Motor neuron (in vitro differentiated cells): Measurements from ENCODE around the gene HDAC11. TPM values are rescaled to one million over a fixed set of nuclear protein-coding genes. Genes with fewer than 3 reads are reported as not detected.

Source experiments
- ATAC-seq, 8 experiments: fragments of 200-7000 bp; cut with Tn5 transposase; replicated peaks in 6 of 8; 2 replicates each; pipeline ENCODE4 v1.8.0; 2021; ENCODE audit warnings: mild to moderate bottlenecking in 8 of 8, moderate library complexity in 8 of 8
- H3K27ac ChIP-seq, 2 donors: fragments of 250-450 bp; sonication (Bioruptor Pico); 2 replicates each; pipeline ENCODE4 v1.9.0; 2021; ENCODE audit warnings: antibody characterized with exemption in 2 of 2, mild to moderate bottlenecking in 2 of 2, moderate library complexity in 1 of 2
- H3K4me1 ChIP-seq, 2 donors: fragments of 250-450 bp; sonication (Bioruptor Pico); replicated peaks in 1 of 2; 2 replicates each; pipeline ENCODE4 v1.6.1; 2021; ENCODE audit warnings: antibody characterized with exemption in 2 of 2, mild to moderate bottlenecking in 2 of 2, moderate library complexity in 1 of 2
- H3K4me3 ChIP-seq, 5 donors: fragments of 250-450 bp; sonication (Bioruptor Pico); 2 replicates each; pipeline ENCODE4 v1.9.0; 2021; ENCODE audit warnings: antibody characterized with exemption in 5 of 5, mild to moderate bottlenecking in 5 of 5, moderate library complexity in 4 of 5
- WGBS, 10 experiments: fragments of 450-650 bp; shearing (Covaris generic); methylation state at CpG; one replicate each; pipeline ENCODE4 v1.0.0; 2022; 5-methylcytosine and 5-hydroxymethylcytosine counted together
- in situ Hi-C, 9 experiments: fragments of 400-800 bp; cut with MboI; loops; one replicate each; pipeline ENCODE4 v1.15.0; 2021; ENCODE audit warnings: low sequenced_read_pairs in 9 of 9, low pct_unique_long_range_greater_than_20kb in 2 of 9; ENCODE audit not compliant: unreplicated experiment in 9 of 9
- total RNA-seq, 8 experiments: library from RNA; unstranded; fragments of 300-600 nt; gene quantifications; 2 replicates each; pipeline versions ENCODE4 v1.2.3 to v1.2.4, GENCODE V29; 2022

The HDAC11 gene
- total RNA-seq, 8 experiments from 2014 or later = 2.7 to 23.8 (median 11.0) TPM

GRCh38 chr3:13525827-13526625 is 45.9 kb downstream of the HDAC11 start:
- 0 to 78% (median 51%) methylated on average over 1 to 9 of the region's 20 CpGs; no CpG with 5 or more reads in 1 of the 10 experiments for WGBS, 10 experiments
- Histone ChIP-seq H3K4me1 (peaks cover 0 to 5% of the 10 kb centered on the region in 2 donors), H3K4me3 (no peak overlapping the region), H3K27ac (no peak overlapping the region)
- in situ Hi-C loops = no loop called here
- ATAC-seq = peak in 6 of 8 experiments; percentile 20 to 72 (median 34)

- ATAC-seq = no peak
- no peak overlapping the region for H3K4me3 ChIP-seq
- 76% methylated on average over 4 of the region's 5 CpGs; no CpG with 5 or more reads in 9 of the 10 experiments for WGBS, 10 experiments
- no peak overlapping the region for H3K27ac ChIP-seq
- in situ Hi-C loops = no loop called here
- H3K4me1 ChIP-seq = peaks cover 0 to 5% of the 10 kb centered on the region in 2 donors
These were observed 46.5 kb downstream of the HDAC11 start for GRCh38 chr3:13526626-13526949.

GRCh38 chr3:13528217-13528867 is 48.2 kb downstream of the HDAC11 start:
- WGBS, 10 experiments = 40 to 70% (median 59%) methylated on average over 1 to 4 of the region's 11 CpGs; no CpG with 5 or more reads in 6 of the 10 experiments
- in situ Hi-C loops = no loop called here
- Histone ChIP-seq H3K4me1 (peaks cover 0 to 5% of the 10 kb centered on the region in 2 donors), H3K4me3 (no peak overlapping the region), H3K27ac (no peak overlapping the region)
- ATAC-seq = peak in 7 of 8 experiments; percentile 35 to 96 (median 48)

GRCh38 chr3:13529196-13530112 is 49.3 kb downstream of the HDAC11 start:
- no peak for ATAC-seq
- in situ Hi-C loops = no loop called here
- Histone ChIP-seq H3K4me3 (no peak overlapping the region), H3K27ac (no peak overlapping the region), H3K4me1 (peaks cover 0 to 5% of the 10 kb centered on the region in 2 donors)
- 0 to 100% (median 66%) methylated on average over 1 to 5 of the region's 5 CpGs for WGBS, 10 experiments

- in situ Hi-C loops = no loop called here
- no peak for ATAC-seq
- peaks cover 0 to 5% of the 10 kb centered on the region in 2 donors for H3K4me1 ChIP-seq
- no peak overlapping the region for H3K27ac ChIP-seq
- 60 to 100% (median 81%) methylated on average over 1 to 9 of the region's 12 CpGs; no CpG with 5 or more reads in 1 of the 10 experiments for WGBS, 10 experiments
- H3K4me3 ChIP-seq = no peak overlapping the region
These were observed 50.3 kb downstream of the HDAC11 start for GRCh38 chr3:13530241-13531009.

- peak in 2 of 8 experiments; percentile 24 to 59 for ATAC-seq
- H3K4me3 ChIP-seq = no peak overlapping the region
- in situ Hi-C loops = no loop called here
- no peak overlapping the region for H3K27ac ChIP-seq
- 80% methylated on average over 1 of the region's 9 CpGs; no CpG with 5 or more reads in 9 of the 10 experiments for WGBS, 10 experiments
- no peaks in the 10 kb centered on the region for H3K4me1 ChIP-seq
These were observed 52.0 kb downstream of the HDAC11 start for GRCh38 chr3:13532085-13532484.

- Histone ChIP-seq H3K4me1 (no peaks in the 10 kb centered on the region), H3K4me3 (no peak overlapping the region), H3K27ac (no peak overlapping the region)
- ATAC-seq = peak in 1 of 8 experiments; percentile 12
- WGBS, 10 experiments = 40 to 100% (median 94%) methylated on average over 1 to 2 of the region's 5 CpGs; no CpG with 5 or more reads in 7 of the 10 experiments
- in situ Hi-C loops = no loop called here
These were observed 52.5 kb downstream of the HDAC11 start for GRCh38 chr3:13532631-13533030.

- H3K4me3 ChIP-seq = no peak overlapping the region
- WGBS, 10 experiments = 28 to 100% (median 71%) methylated on average over 1 to 7 of the region's 8 CpGs; no CpG with 5 or more reads in 2 of the 10 experiments
- in situ Hi-C loops = no loop called here
- H3K27ac ChIP-seq = no peak overlapping the region
- H3K4me1 ChIP-seq = no peaks in the 10 kb centered on the region
- ATAC-seq = peak in 2 of 8 experiments; percentile 5 to 9
These were observed 53.8 kb downstream of the HDAC11 start for GRCh38 chr3:13533885-13534301.

- 80 to 94% (median 94%) methylated on average over 3 to 7 of the region's 10 CpGs; no CpG with 5 or more reads in 7 of the 10 experiments for WGBS, 10 experiments
- in situ Hi-C loops = no loop called here
- Histone ChIP-seq H3K27ac (no peak overlapping the region), H3K4me3 (no peak overlapping the region), H3K4me1 (no peaks in the 10 kb centered on the region)
- no peak for ATAC-seq
These were observed 55.4 kb downstream of the HDAC11 start for GRCh38 chr3:13535526-13535875.

GRCh38 chr3:13535905-13536304 is 55.8 kb downstream of the HDAC11 start:
- 40 to 100% (median 60%) methylated on average over 1 to 6 of the region's 9 CpGs; no CpG with 5 or more reads in 5 of the 10 experiments for WGBS, 10 experiments
- no peak for ATAC-seq
- Histone ChIP-seq H3K4me1 (no peaks in the 10 kb centered on the region), H3K4me3 (no peak overlapping the region), H3K27ac (no peak overlapping the region)
- in situ Hi-C loops = no loop called here

GRCh38 chr3:13536432-13536831 is 56.3 kb downstream of the HDAC11 start:
- no peak for ATAC-seq
- in situ Hi-C loops = no loop called here
- 58 to 100% (median 93%) methylated on average over 1 to 3 of the region's 3 CpGs; no CpG with 5 or more reads in 5 of the 10 experiments for WGBS, 10 experiments

GRCh38 chr3:13536832-13537231 is 56.7 kb downstream of the HDAC11 start:
- H3K27ac ChIP-seq = no peak overlapping the region
- 45 to 53% (median 47%) methylated on average over 2 to 7 of the region's 8 CpGs; no CpG with 5 or more reads in 7 of the 10 experiments for WGBS, 10 experiments

More at GRCh38 chr3:13536432-13536831, 56.3 kb downstream of the HDAC11 start:
- Histone ChIP-seq H3K4me3 (no peak overlapping the region), H3K27ac (no peak overlapping the region), H3K4me1 (no peaks in the 10 kb centered on the region)

More at GRCh38 chr3:13536832-13537231, 56.7 kb downstream of the HDAC11 start:
- H3K4me1 ChIP-seq = no peaks in the 10 kb centered on the region
- H3K4me3 ChIP-seq = no peak overlapping the region
- no peak for ATAC-seq
- in situ Hi-C loops = no loop called here
